GM19043 (cell line): ENCODE results near the gene GNAT1.
"Not testable (repeated sequence)": the region's sequence is repeated elsewhere in the genome, so short reads cannot be mapped to it uniquely, and the experiment has no call there.

Experiments used
- ATAC-seq: cut with Tn5 transposase; IDR thresholded peaks from one replicate; pipeline ENCODE4 v1.9.1; 2021; ENCODE audit warnings: low read depth; ENCODE audit not compliant: unreplicated experiment

Gene GNAT1

GRCh38 chr3:50237754-50238548 lies 46.5 kb downstream of the GNAT1 start:
- ATAC-seq = peak; percentile 29

DNA sequence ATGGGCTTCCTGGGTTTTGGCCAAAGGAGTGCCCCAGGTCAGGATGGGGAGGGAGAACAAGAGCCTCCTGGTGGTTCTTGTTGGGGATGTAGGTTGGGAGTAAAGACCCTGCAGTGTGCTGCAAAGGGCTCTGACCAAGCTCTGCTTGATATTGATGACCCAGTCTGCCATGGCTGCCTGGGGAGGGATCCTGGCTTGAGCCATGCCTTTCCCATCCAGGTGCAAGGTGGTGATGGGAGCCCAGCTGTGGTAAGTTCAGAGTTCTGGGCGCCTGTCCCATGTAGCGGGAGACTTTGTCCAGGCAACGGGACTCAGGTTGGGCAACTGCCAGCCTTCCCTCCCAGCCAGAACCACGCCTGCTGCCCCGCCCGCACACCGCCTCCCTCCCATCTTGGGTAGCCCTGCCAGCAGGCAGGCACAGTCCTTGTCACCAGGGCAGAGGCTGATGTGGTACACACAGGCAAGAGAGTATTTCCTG lies 47.2 kb downstream of the GNAT1 start:
- no peak for ATAC-seq

- ATAC-seq = no peak
These were observed 48.2 kb downstream of the GNAT1 start for GRCh38 chr3:50239649-50240048.

- ATAC-seq = no peak
These were observed 49.8 kb downstream of the GNAT1 start for GRCh38 chr3:50241163-50241562.

- ATAC-seq = no peak
These were observed 50.4 kb downstream of the GNAT1 start for GRCh38 chr3:50241713-50242380.

DNA sequence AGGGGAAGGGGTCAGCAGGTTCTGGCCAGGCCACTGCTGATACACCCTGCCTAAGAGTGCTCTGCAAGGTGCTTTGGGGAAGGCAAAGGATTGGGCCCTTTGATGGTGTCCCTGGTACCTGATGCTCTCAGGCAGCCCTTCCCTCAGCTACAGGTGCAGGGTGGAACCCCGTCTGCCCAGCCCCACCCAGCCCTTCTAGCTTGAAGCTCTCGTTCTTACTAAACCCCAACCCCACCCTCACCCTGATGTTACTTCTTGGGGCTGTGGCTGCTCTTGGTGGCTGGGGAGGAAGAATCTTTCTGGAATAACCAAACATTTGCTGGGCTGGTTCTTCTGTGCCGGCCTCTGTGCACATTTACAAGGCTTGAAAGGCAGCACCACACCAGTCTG lies 51.0 kb downstream of the GNAT1 start:
- ATAC-seq = no peak

DNA sequence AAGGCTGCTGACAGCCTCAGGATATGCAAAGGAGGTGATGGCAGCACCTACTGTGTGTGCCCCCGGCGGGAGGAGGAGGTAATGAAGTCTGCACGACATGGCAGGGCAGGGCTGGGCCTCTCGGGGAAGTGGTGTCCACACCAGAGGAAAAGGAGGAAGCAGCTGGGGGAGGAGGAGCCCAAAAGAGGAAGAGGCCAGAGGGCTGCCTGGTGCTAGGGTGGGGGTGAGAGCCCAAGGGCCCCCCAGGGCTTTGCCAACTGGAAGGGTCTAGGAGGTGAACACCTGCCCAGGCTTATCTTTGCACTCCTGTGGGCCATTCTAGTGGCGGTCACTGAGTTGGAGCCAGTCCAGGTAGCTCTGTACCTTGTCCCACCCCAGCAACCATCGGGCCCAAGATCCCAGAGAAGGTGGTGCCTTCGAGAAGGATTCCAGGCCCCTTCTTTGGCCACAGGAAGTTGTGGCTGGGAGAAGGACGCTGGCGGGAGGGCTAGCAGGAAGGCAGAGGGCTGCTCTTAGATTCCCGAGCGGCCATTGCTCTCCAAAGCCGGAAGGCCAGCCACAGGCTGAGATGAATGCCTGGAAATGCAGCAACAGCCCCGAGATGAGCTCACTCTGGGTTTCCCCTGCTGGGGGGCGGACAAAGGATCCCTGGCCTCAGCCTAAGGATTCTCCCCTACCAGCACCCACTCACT lies 51.6 kb downstream of the GNAT1 start:
- ATAC-seq = no peak

DNA sequence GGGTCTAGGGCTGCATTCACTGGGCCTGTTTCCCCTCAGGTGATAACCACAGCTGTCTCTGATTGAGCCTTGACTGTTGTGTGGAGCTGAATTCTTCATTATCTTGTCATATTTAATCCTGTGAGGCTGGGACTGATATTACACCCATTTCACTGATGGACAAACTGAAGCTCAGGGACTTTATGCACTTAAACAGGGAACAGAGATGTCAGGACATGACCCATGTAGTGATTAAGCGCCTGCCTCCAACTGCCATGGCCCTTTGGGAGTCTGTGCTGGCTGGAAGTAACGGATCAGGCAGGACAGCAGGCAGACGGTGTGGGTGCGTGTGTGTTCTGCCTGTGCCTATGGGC lies 52.1 kb downstream of the GNAT1 start:
- ATAC-seq = no peak

DNA sequence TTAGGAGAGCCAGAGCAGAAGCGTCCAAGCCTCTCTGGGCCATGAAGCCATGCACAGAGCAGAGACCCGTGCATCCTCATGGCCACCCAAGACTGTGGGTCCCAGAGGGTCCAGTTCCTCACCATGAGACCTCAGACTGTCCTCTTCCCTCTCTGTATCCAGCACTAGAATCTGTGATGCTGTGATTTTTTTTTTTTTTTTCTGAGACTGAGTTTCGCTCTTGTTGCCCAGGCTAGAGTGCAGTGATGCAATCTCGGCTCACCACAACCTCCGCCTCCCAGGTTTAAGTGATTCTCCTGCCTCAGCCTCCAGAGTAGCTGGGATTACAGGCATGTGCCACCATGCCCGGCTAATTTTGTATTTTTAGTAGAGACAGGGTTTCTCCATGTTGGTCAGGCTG lies 53.4 kb downstream of the GNAT1 start:
- not testable (repeated sequence) for ATAC-seq

- ATAC-seq = no peak
These were observed 53.9 kb downstream of the GNAT1 start for GRCh38 chr3:50245251-50245745.

GRCh38 chr3:50245831-50246516 lies 54.6 kb downstream of the GNAT1 start:
- ATAC-seq = peak; percentile 68

DNA sequence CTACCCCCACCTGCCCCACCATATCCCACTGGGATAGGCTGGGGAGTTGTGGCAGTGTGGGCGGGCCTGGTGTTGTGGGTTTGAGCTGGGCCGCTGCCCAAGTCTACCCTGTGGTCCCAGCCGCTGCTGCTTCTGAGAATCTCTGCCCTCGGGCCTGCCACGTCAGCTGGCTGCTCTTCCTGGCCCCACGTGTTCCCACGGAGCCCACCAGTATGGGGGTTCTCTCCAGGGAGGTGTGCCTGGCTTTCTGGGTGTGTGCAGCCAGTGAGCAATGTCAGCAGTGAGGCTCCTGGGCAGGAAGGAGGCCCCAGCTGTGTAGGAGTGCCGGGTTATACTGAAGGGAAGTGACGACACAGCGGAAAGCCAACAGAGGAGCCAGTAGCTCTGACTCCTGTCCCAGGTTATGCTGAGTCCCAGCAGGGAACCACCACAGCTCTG lies 55.1 kb downstream of the GNAT1 start:
- ATAC-seq = peak; percentile 52
